Glutamatergic neuron (in vitro differentiated cells): ENCODE measurements around the gene DGUOK. TPM values are rescaled to one million over a fixed set of nuclear protein-coding genes. Genes with fewer than 3 reads are reported as not detected.

Source experiments
- DNase-seq: peaks from one replicate; pipeline ENCODE4 v3.0.0; 2022
- H3K27ac Mint-ChIP-seq: one replicate; pipeline ENCODE4 v1.8.0; 2020; ENCODE audit warnings: mild to moderate bottlenecking, mixed read lengths, inconsistent platforms; ENCODE audit not compliant: unreplicated experiment
- H3K27me3 Mint-ChIP-seq: one replicate; pipeline ENCODE4 v1.8.0; 2020; ENCODE audit warnings: mild to moderate bottlenecking, moderate library complexity, mixed read lengths, inconsistent platforms; ENCODE audit not compliant: unreplicated experiment
- H3K36me3 Mint-ChIP-seq: one replicate; pipeline ENCODE4 v1.8.0; 2020; ENCODE audit warnings: mild to moderate bottlenecking, mixed read lengths, inconsistent platforms; ENCODE audit not compliant: unreplicated experiment
- H3K4me1 Mint-ChIP-seq: one replicate; pipeline ENCODE4 v1.8.0; 2020; ENCODE audit warnings: mild to moderate bottlenecking, low read depth, mixed read lengths, inconsistent platforms; ENCODE audit not compliant: unreplicated experiment
- H3K4me3 Mint-ChIP-seq: one replicate; pipeline ENCODE4 v1.8.0; 2020; ENCODE audit warnings: mild to moderate bottlenecking, mixed read lengths, inconsistent platforms; ENCODE audit not compliant: unreplicated experiment
- H3K9me3 Mint-ChIP-seq: one replicate; pipeline ENCODE4 v1.8.0; 2020; ENCODE audit warnings: mild to moderate bottlenecking, moderate library complexity, mixed read lengths, inconsistent platforms; ENCODE audit not compliant: unreplicated experiment
- total RNA-seq: library from RNA; stranded (reverse); fragmentation: NEBNext Ultra II Directional; extraction: Animal tissue kit (Norgen Biotek cat#: 25700); gene quantifications from one replicate; pipeline ENCODE4 v1.2.1, GENCODE V29; 2021; ENCODE audit not compliant: unreplicated experiment
- TF ChIP-seq, protein P1 (sequence below): fragments of 200-600 bp; sonication (generic); IDR thresholded peaks from one replicate; pipeline ENCODE4 v1.5.0; 2021; ENCODE audit not compliant: partially characterized antibody, unreplicated experiment

Gene DGUOK
- total RNA-seq, 1 donor from 2014 or later = 96.8 TPM

DNA sequence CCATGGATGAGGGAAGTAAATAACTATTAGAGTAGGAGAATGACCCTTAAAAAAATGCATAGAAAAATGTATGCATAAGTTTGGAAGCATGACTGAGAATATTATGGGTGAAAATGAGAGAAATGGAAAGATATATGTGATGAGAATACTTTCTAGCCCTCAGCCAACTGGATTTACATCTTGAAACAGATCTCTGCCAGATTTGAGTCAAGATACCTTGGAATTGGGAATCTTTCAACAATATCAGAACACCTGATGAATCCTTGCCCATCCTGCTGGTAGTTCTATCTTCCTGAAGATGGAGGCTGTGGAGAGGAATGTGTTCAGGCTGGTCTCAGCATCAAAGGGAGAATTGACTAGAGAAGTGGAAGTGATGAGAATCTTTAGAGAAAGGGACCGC, 63.9 kb downstream of the DGUOK start:
- Mint-ChIP-seq H3K4me3 (no peak overlapping the region), H3K27ac (no peak overlapping the region), H3K36me3 (no peaks in the 10 kb centered on the region), H3K27me3 (peaks cover 12% of the 10 kb centered on the region), H3K4me1 (peaks cover 14% of the 10 kb centered on the region), H3K9me3 (peaks cover 10% of the 10 kb centered on the region)
- TF ChIP-seq, protein P1, sequence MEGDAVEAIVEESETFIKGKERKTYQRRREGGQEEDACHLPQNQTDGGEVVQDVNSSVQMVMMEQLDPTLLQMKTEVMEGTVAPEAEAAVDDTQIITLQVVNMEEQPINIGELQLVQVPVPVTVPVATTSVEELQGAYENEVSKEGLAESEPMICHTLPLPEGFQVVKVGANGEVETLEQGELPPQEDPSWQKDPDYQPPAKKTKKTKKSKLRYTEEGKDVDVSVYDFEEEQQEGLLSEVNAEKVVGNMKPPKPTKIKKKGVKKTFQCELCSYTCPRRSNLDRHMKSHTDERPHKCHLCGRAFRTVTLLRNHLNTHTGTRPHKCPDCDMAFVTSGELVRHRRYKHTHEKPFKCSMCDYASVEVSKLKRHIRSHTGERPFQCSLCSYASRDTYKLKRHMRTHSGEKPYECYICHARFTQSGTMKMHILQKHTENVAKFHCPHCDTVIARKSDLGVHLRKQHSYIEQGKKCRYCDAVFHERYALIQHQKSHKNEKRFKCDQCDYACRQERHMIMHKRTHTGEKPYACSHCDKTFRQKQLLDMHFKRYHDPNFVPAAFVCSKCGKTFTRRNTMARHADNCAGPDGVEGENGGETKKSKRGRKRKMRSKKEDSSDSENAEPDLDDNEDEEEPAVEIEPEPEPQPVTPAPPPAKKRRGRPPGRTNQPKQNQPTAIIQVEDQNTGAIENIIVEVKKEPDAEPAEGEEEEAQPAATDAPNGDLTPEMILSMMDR = no peak
- DNase-seq = no peak

- no peaks in the 10 kb centered on the region for H3K36me3 Mint-ChIP-seq
- TF ChIP-seq, protein P1 = no peak
- H3K4me3 Mint-ChIP-seq = no peak overlapping the region
- no peak overlapping the region for H3K27ac Mint-ChIP-seq
- H3K27me3 Mint-ChIP-seq = peaks cover 7% of the 10 kb centered on the region
- peaks cover 5% of the 10 kb centered on the region for H3K9me3 Mint-ChIP-seq
- H3K4me1 Mint-ChIP-seq = peaks cover 10% of the 10 kb centered on the region
- no peak for DNase-seq
Measured at GRCh38 chr2:73992036-73992435, 65.4 kb downstream of the DGUOK start.

- TF ChIP-seq, protein P1 = no peak
- Mint-ChIP-seq H3K4me3 (no peak overlapping the region), H3K4me1 (peaks cover 16% of the 10 kb centered on the region), H3K36me3 (no peaks in the 10 kb centered on the region), H3K9me3 (peaks cover 10% of the 10 kb centered on the region), H3K27ac (no peak overlapping the region), H3K27me3 (peaks cover 10% of the 10 kb centered on the region)
- no peak for DNase-seq
Measured at GRCh38 chr2:73993376-73993775, 66.7 kb downstream of the DGUOK start.

- TF ChIP-seq, protein P1 = no peak
- Mint-ChIP-seq H3K27ac (no peak overlapping the region), H3K4me1 (peaks cover 17% of the 10 kb centered on the region), H3K27me3 (peaks cover 11% of the 10 kb centered on the region), H3K4me3 (no peak overlapping the region), H3K9me3 (peaks cover 10% of the 10 kb centered on the region), H3K36me3 (no peaks in the 10 kb centered on the region)
- DNase-seq = no peak
Measured at GRCh38 chr2:73993778-73994177, 67.1 kb downstream of the DGUOK start.

DNA sequence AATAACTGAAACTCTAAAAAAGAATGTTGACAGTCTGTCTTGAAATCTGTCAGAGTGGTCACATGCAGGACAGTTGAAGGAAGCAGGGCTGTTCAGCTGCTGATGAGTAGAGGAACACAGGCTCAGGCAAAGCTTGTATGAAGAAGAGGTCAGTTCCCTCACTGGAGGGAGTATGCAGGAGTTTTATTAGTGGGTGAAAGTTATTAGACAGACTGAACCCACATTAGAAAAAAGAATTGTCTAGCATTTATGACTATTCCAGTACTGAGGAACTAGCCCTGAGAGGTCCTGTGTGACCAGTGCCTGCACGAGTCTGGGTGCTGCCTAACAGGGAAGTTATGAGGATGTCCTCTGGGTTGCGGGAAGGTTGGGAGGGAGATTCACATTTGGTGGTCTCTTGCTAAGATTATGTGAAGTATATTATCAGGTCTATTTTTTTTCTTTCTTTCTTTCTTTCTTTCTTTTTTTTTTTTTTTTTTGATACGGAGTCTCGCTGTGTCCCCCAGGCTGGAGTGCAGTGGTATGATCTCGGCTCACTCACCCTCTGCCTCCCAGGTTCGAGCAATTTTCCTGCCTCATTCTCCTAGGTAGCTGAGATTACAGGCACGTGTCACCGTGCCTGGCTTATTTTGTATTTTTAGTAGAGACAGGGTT, 67.6 kb downstream of the DGUOK start:
- TF ChIP-seq, protein P1 = no peak
- Mint-ChIP-seq H3K36me3 (no peaks in the 10 kb centered on the region), H3K27ac (no peak overlapping the region), H3K9me3 (peaks cover 10% of the 10 kb centered on the region), H3K27me3 (peaks cover 12% of the 10 kb centered on the region), H3K4me1 (peaks cover 19% of the 10 kb centered on the region), H3K4me3 (no peak overlapping the region)
- no peak for DNase-seq
